ENCODE data around the gene WNK4.

The WNK4 gene

GRCh38 chr17:42803074-42803883 is 22.9 kb downstream of the WNK4 start:
- TF ChIP-seq CTCF (IDR thresholded peaks at IDR 0.05; ENCODE audit: insufficient read depth, low read length, poor library complexity, severe bottlenecking), result no peak
- no peaks in the 10 kb centered on the region for H3K36me3 ChIP-seq (ENCODE audit: control insufficient read depth, insufficient read depth, low read length)
- no peaks in the 10 kb centered on the region for H3K27me3 ChIP-seq (replicated peaks; ENCODE audit: control insufficient read depth, insufficient read depth, low read length)
- DNase-seq (ENCODE audit: extremely low read depth, insufficient read length), result no peak
- no peak overlapping the region for H3K4me3 ChIP-seq (replicated peaks; ENCODE audit: low read depth, low read length)

- no peak for DNase-seq (ENCODE audit: extremely low read depth, insufficient read length)
- H3K36me3 ChIP-seq (ENCODE audit: control insufficient read depth, insufficient read depth, low read length), result peaks cover 2% of the 10 kb centered on the region; the same call in 1 of the 2 replicates
- H3K4me3 ChIP-seq (replicated peaks; ENCODE audit: low read depth, low read length), result no peak overlapping the region
- H3K27me3 ChIP-seq (replicated peaks; ENCODE audit: control insufficient read depth, insufficient read depth, low read length), result no peaks in the 10 kb centered on the region
- TF ChIP-seq CTCF (IDR thresholded peaks at IDR 0.05; ENCODE audit: insufficient read depth, low read length, poor library complexity, severe bottlenecking), result no peak
These were observed 24.5 kb downstream of the WNK4 start for GRCh38 chr17:42804918-42805367.

GRCh38 chr17:42806249-42806648 is 25.8 kb downstream of the WNK4 start:
- Histone ChIP-seq H3K27me3 (replicated peaks; ENCODE audit: control insufficient read depth, insufficient read depth, low read length) (no peaks in the 10 kb centered on the region), H3K36me3 (ENCODE audit: control insufficient read depth, insufficient read depth, low read length) (peaks cover 2% of the 10 kb centered on the region), H3K4me3 (replicated peaks; ENCODE audit: low read depth, low read length) (no peak overlapping the region)
- DNase-seq (ENCODE audit: extremely low read depth, insufficient read length), result no peak
- TF ChIP-seq CTCF (IDR thresholded peaks at IDR 0.05; ENCODE audit: insufficient read depth, low read length, poor library complexity, severe bottlenecking), result no peak

- Histone ChIP-seq H3K27me3 (replicated peaks; ENCODE audit: control insufficient read depth, insufficient read depth, low read length) (no peaks in the 10 kb centered on the region), H3K4me3 (replicated peaks; ENCODE audit: low read depth, low read length) (no peak overlapping the region), H3K36me3 (ENCODE audit: control insufficient read depth, insufficient read depth, low read length) (peaks cover 6% of the 10 kb centered on the region)
- no peak for DNase-seq (ENCODE audit: extremely low read depth, insufficient read length)
- no peak for TF ChIP-seq CTCF (IDR thresholded peaks at IDR 0.05; ENCODE audit: insufficient read depth, low read length, poor library complexity, severe bottlenecking)
These were observed 28.8 kb downstream of the WNK4 start for GRCh38 chr17:42809250-42809649.

- DNase-seq (ENCODE audit: extremely low read depth, insufficient read length), result no peak
- no peak overlapping the region for H3K4me3 ChIP-seq (replicated peaks; ENCODE audit: low read depth, low read length)
- H3K27me3 ChIP-seq (replicated peaks; ENCODE audit: control insufficient read depth, insufficient read depth, low read length), result no peaks in the 10 kb centered on the region
- TF ChIP-seq CTCF (IDR thresholded peaks at IDR 0.05; ENCODE audit: insufficient read depth, low read length, poor library complexity, severe bottlenecking), result no peak
- H3K36me3 ChIP-seq (ENCODE audit: control insufficient read depth, insufficient read depth, low read length), result peaks cover 25% of the 10 kb centered on the region
These were observed 34.4 kb downstream of the WNK4 start for GRCh38 chr17:42814633-42815399.

Data from GM06990 (cell line).